IPS DF 4.7 (cell line): ENCODE results near the gene TBL2.
"Not testable (repeated sequence)": the region's sequence is repeated elsewhere in the genome, so short reads cannot be mapped to it uniquely, and the experiment has no call there.

Experiments
- DNase-seq: peaks from one replicate; pipeline ENCODE4 v3.0.0-alpha.2; 2013; ENCODE audit warnings: low spot score; ENCODE audit errors: extremely low read depth

Gene TBL2

DNA sequence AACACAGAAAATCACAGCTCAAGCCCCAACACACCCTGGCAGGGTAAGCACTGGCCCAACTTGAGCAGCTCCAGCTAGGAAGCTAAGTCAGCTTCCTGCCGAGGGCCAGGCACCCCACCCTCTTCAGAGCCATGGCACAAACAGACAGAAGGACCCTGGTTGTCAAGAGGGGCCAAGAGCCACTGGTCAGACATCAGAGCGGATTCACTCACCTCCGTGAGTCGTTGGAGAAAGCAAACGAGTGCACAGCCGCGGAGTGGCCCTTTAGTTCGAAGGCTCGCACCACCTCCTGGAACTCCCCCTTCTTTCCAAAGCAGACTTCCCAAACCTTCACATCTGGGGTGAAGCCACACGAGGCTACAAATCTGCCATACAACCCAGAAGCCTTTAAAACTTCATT, 7.4 kb downstream of the TBL2 start:
- no peak for DNase-seq

DNA sequence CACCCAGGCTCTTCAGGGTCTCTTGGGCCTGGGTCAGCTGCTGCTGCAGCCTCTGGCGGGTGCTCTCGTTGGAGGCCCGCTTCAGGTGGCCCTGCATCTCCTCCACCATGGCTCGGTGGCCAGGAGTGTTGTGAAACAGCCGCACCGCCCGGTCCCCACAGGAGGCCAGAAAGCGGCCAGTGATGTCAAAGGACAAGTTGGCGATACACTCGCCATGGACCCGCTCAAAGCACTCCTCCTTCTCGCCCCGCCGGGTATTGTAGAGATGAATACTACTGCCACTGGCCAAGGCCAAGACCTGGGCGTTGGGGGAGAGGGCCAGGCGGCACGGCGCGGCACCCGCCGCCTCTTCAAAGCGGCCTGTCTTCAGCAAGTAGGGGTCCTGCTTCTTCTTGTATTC, 7.9 kb downstream of the TBL2 start:
- no peak for DNase-seq

DNA sequence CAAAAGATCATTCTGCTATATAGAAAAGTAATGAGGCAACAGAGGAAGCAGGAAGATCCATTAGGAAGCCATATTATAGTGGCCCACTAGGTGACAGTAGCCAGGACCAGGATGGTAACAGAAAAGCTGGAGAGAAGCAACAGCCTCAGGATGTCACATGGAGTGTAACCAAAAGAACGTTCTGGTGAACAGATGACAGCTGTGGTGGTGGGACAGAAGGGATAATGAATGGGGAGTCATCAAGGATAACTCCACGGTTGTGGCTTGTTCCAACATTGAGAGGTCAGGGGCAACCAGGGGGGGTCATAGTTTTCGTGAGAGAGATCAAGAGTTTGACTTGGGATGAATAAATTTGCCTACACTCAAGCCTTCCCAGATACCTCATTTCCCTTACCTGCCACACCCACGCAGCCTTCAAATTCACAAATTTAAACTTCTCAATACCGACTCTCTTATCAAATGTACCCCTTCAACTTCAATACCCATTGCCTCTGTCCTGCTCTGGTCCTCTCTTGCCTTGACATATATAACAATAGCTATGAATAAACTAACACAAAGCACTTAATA, 9.3 kb downstream of the TBL2 start:
- DNase-seq: no peak

DNA sequence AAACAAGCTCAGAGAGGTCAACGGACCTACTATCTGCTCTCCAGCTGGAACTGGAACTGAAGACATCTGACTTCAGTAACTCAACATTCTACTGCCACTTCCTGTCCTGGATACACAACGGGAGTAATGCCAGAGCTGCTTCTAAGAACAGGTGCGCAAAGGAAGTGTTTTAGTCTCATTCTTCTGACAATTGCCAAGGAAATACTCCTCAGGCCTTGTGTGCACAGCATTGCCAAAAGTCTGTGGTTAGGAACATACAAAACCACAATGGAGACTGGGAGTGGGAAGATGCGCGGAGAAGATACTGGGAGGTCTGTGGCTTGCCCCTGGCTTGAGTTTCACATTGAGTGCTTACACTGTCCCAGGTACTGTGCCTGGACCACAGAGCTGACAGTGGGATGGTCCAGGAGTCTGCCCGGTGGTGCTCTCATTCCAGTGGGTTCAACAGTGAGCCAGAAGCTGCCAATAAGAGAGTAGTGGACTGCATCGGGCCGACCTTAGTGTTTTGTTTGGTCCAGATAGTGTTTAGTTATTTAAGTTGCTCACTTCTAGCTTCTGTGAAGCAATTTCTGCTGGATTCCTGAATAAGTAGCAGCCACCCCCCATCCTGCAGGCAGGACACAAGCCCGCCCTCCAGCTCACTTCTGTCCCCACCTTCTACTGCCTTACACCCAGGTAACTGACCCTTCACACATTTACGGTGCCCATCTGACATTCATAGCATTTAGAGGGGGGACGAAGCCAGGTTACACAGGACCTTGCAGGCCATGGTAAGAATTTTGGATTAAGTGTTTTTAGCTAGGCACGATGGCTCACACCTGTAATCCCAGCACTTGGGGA, 10.3 kb downstream of the TBL2 start:
- DNase-seq: no peak

- no peak for DNase-seq
Observed at GRCh38 chr7:73567140-73567539, 11.2 kb downstream of the TBL2 start.

DNA sequence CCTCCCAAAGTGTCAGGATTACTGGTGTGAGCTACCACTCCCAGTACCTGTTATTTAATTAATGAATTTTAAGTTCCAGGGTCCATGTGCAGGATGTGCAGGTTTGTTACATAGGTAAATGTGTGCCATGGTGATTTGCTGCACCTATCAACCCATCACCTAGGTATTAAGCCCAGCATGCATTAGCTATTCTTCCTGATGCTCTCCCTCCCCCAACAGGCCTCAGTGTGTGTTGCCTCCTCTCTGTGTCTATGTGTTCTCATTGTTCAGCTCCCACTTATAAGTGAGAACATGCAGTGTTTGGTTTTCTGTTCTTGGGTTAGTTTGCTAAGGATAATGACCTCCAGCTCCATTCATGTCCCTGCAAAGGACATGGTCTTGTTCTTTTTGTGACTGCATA, 11.9 kb downstream of the TBL2 start:
- DNase-seq: not testable (repeated sequence)

DNA sequence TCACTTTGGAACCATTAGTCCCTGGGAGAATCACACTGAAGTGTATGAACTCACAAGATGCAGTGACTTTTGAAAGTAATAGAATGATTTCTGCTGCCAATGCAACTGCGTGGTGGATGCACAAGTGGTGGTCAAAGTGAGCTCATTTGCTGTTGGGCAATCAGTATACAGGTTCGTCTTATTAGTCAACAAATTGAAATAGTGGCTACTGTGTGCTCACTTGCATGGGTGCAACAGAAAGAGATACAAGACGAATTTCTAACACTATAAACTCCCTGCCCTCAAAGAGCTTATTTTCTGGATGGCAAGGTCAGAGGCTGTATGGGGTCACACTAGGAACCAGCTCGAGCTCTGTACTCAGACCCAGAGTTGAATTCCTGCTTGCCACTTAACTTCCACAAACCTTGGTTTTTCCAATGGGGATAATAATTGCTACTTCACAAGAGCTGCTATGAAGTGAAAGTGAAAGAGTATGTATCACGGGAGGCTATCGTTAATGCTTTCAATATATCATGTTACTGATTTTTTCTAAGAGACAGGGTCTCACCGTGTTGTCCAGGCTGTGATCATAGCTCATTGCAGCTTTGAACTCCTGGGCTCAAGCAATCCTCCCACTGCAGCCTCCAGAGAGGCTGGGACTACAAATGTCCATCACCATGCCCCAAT, 12.6 kb downstream of the TBL2 start:
- DNase-seq: no peak

DNA sequence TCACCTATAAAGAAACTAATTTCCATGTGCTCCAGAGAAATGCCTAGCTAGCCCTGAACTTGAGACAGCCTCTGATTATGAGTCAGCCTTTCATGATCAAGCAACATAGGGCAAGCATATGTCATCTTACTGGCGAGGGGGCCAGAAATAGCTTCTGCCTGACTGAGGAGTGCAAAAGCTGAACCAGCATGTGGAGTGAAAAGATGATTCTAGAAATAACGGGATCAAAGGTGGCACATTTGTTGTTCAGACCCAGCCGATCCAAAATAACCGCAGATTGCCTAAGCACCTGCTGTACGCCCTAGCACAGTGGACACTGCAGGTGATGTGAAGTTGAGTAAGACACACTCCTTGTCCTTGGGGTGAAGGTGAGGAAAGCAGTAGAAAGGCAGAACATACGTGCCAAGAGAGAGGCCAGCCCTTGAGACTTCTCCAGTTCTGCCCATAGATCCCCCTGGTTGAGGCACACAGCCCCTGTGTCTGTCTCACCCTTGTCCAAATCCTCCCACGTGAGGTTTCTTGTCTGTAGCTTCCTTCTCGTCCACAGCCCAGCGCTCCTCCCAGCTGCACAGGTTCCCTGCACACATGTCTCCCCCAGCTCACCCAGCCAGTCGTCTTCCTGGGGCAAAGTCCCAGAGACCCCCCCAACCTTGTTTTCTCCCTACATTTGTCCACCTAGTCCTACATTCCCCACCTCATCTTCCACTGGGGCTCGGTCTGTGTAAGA, 18.1 kb downstream of the TBL2 start:
- no peak for DNase-seq

DNA sequence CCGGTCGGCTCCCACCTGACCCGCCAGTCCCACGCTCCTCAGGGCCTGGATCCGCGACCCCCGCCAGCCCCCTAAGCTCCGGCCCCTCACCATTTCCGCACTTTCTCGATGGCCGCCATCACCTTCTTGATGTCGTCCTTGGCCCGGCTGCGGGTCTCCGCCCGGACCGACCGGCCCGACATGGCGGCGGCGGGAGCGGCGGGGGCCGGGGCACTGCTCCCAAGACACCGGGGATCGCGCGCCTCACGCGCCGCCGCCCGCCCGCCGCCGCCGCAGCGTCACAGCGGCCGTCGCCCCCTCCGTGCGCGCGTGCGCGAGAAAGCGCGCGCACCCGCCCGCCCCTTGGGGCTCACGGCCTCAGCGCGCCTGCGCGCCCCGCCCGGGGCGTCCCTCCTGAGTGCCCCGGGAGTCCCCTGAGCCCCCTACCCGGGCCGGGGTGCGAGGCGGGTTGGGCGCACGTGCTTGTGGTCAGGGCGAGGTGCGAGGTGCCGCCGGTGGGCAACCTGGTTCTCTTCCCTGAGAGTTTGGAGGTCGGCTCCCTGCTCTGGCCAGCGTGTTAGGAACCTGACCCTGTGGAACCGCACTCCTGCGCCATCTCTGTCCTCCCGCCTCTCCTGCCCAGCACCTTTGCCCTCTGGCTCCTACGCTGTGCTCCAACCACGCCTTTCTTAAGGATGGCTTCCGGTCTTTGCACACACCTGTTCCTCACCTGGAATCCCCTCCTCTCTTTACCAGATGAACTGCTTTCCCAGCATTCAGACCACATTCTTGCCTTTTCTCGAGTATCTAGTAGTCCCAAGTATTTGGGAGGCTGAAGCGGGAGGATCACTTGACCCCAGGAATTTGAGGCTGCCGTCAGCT, 20.8 kb downstream of the TBL2 start, which contains the start of gene BCL7B:
Gene BCL7B, minus strand, starts transcription at position 294 of the 861 bp plus-strand sequence. Its CDS starts 112 bp downstream, at position 182.
- DNase-seq: no peak

GRCh38 chr7:73557108-73557396, 21.3 kb downstream of the TBL2 start:
- no peak for DNase-seq

DNA sequence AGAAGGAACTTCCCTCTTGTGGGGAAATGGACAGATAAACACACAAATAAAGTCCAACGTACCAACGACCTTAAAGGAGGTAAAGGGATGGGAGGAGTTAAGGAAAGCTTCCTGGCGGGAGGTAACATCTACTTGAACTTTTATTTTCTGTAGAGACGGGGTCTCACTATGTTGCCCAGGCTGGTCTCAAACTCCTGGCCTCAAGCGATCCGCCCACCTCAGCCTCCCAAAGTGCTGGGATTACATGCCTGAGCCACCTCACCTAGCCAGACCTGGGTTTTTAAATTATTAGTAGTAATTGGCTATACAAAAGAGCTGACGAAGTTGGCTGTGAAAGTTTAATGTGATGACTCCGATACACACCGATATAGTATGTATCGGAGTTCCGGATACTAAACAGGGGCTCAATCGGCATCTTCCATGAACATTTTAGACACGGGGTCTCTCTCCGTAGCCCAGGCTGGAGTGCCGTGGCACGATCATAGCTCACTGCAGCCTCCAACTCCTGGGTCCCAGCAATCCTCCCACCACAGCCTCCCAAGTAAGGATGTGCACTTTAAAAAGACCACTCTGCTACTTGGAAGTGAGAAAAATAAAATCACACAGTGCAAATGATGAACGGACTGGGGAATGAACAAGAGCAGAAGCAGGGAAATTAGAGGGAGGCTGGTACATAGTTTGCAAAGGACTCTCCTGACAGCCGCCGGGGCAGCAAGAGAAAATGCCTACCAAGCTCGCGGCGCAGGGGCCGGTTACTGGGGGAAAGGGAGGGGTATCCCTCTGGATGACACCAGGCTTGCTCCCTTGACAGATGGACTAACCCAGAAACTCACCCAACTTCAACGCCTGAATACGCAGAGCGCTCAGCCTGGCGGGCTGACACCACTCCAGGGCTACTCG, 21.9 kb downstream of the TBL2 start:
- DNase-seq: no peak

DNA sequence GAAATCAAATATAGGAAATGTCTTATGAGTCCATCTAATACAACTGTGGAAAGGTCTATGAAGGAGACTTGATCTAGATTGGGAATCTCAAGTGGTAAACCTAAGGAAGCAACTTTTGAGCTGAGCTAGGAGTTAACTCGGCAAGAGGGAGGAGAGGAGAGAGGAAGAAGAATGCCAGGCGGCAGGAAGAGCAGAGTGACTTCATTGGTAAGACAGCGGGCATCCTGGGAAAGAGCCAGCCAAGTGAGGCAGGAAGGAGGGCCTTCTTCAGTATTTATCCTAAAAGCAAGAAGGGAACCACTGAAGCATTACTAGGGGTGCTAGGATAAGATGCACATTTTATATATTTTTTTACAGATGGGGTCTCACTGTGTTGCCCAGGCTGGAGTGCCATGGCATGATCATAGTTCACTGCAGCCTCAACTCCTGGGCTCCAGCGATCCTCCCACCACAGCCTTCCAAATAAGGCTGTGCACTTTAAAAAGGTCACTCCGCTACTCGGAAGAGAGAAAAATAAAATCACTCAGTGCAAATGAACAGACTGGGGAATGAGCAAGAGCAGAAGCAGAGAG, 22.9 kb downstream of the TBL2 start:
- DNase-seq: no peak

GRCh38 chr7:73550093-73550492, 28.3 kb downstream of the TBL2 start:
- DNase-seq: not testable (repeated sequence)

DNA sequence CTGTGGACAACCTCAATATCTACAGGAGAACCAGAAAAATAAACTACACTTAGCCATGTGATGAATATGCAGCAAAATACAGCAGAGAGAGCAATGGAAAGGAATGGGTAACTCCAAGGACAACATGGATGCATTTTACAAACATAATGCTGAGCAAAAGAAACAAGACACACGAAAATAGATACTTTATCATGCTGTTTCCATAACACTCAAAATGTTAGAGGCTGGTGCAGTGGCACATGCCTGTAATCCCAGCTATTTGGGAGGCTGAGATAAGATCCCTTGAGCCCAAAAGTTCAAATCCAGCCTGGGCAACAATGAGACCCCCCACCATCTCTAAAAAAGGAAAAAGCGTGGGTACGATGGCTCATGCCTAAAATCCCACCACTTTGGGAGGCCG, 29.2 kb downstream of the TBL2 start:
- no peak for DNase-seq

DNA sequence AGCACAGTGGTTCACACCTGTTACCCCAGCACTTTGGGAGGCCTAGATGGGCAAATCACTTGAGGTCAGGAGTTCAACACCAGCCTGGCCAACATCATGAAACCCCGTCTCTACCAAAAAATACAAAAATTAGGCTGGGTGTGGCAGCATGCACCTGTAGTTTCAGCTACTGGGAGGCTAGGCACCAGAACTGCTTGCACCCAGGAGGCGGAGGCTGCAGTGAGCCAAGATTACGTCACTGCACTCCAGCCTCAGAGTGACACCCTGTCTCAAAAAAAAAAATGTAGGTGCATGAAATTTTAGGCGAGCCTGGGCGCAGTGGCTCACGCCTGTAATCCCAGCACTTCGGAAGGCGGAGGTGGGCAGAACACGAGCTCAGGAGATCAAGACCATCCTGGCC, 30.5 kb downstream of the TBL2 start:
- DNase-seq: no peak

- no peak for DNase-seq
Observed at GRCh38 chr7:73544678-73545077, 33.7 kb downstream of the TBL2 start.

- no peak for DNase-seq
Observed at GRCh38 chr7:73541722-73542121, 36.7 kb downstream of the TBL2 start.

- DNase-seq: no peak
Observed at GRCh38 chr7:73539709-73540108, 38.7 kb downstream of the TBL2 start.

DNA sequence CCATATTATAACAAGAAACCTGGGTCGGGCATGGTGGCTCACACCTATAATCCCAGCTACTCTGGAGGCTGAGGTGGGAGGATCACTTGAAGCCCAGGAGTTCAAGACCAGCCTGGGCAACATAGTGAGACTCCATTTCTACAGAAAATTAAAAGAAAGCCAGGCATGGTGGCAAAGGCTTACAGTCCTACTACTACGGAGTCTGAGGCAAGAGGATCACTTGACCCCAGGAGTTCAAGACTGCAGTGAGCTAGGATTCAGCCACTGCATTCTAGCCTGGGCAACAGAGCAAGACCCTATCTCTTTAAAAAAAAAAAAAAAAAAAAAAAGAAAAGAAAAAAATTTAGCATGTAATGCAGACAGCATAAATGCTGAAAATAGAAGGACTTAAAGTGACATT, 39.9 kb downstream of the TBL2 start:
- DNase-seq: not testable (repeated sequence)

GRCh38 chr7:73537051-73537450, 41.3 kb downstream of the TBL2 start:
- no peak for DNase-seq
